SK-N-SH treated with all-trans-retinoic acid at 6 μM for 48 hours (cell line): ENCODE data around the gene APMAP.
A peak's percentile ranks its signal among the peaks of the same experiment; 100 is the strongest.

ENCODE experiments used
- ATAC-seq: fragments of 200-7000 bp; cut with Tn5 transposase; 3 replicates; pipeline ENCODE4 v1.9.1; 2020; ENCODE audit warnings: mild to moderate bottlenecking, moderate library complexity
- ARNTL ChIP-seq: fragments of 450-650 bp; formaldehyde crosslinking; IDR thresholded peaks from 2 replicates; pipeline ENCODE4 v1.5.0; 2020; ENCODE audit warnings: low read depth, mild to moderate bottlenecking, moderate library complexity, borderline replicate concordance
- BACH2 ChIP-seq: fragments of 250-450 bp; sonication (Bioruptor Pico); IDR thresholded peaks from 2 replicates; pipeline ENCODE4 v1.9.0; 2021; ENCODE audit warnings: mild to moderate bottlenecking, borderline replicate concordance
- CSDC2 ChIP-seq: fragments of 250-450 bp; sonication (Bioruptor Pico); IDR thresholded peaks from 2 replicates; pipeline ENCODE4 v1.5.0; 2020; ENCODE audit warnings: mild to moderate bottlenecking, moderate library complexity
- GLIS3 ChIP-seq: fragments of 250-450 bp; sonication (Bioruptor Pico); IDR thresholded peaks from 2 replicates; pipeline ENCODE4 v1.5.0; 2020; ENCODE audit warnings: mild to moderate bottlenecking, moderate library complexity
- ISL1 ChIP-seq: fragments of 250-450 bp; sonication (Bioruptor Pico); IDR thresholded peaks from 2 replicates; pipeline ENCODE4 v2.1.2; 2022; ENCODE audit warnings: mild to moderate bottlenecking, moderate library complexity
- OSR1 ChIP-seq: fragments of 250-450 bp; sonication (Bioruptor Pico); IDR thresholded peaks from 2 replicates; pipeline ENCODE4 v1.8.0; 2022; ENCODE audit warnings: moderate library complexity, mild to moderate bottlenecking, inconsistent platforms
- RARB ChIP-seq: fragments of 250-450 bp; sonication (Bioruptor Pico); IDR thresholded peaks from 2 replicates; pipeline ENCODE4 v1.8.0; 2021; ENCODE audit warnings: mild to moderate bottlenecking, moderate library complexity
- SNAI2 ChIP-seq: fragments of 250-450 bp; sonication (Bioruptor Pico); IDR thresholded peaks from 2 replicates; pipeline ENCODE4 v1.5.0; 2020; ENCODE audit warnings: mild to moderate bottlenecking, moderate library complexity
- TOX ChIP-seq: fragments of 250-450 bp; sonication (Bioruptor Pico); IDR thresholded peaks from 2 replicates; pipeline ENCODE4 v1.8.0; 2021; ENCODE audit warnings: mild to moderate bottlenecking, moderate library complexity, borderline replicate concordance
- ZC3H10 ChIP-seq: fragments of 250-450 bp; sonication (Bioruptor Pico); IDR thresholded peaks from 2 replicates; pipeline ENCODE4 v1.5.1; 2021; ENCODE audit warnings: mild to moderate bottlenecking, moderate library complexity
- ZFP30 ChIP-seq: fragments of 450-650 bp; formaldehyde crosslinking; IDR thresholded peaks from 2 replicates; pipeline ENCODE4 v1.5.0; 2022; ENCODE audit warnings: mild to moderate bottlenecking, moderate library complexity
- ZNF565 ChIP-seq: fragments of 450-650 bp; formaldehyde crosslinking; conservative IDR thresholded peaks from 2 replicates; pipeline ENCODE4 v1.5.0; 2020; ENCODE audit warnings: low read depth, mild to moderate bottlenecking, moderate library complexity
- ZNF70 ChIP-seq: fragments of 450-650 bp; formaldehyde crosslinking; IDR thresholded peaks from 2 replicates; pipeline ENCODE4 v1.5.0; 2020; ENCODE audit warnings: mild to moderate bottlenecking, moderate library complexity
- TF ChIP-seq, protein P1 (sequence below): fragments of 250-450 bp; sonication (Bioruptor Pico); IDR thresholded peaks from 2 replicates; pipeline ENCODE4 v1.8.0; 2021; ENCODE audit warnings: low read depth, mild to moderate bottlenecking, moderate library complexity, borderline replicate concordance
- TF ChIP-seq, protein P2 (sequence below): fragments of 250-450 bp; sonication (Bioruptor Pico); IDR thresholded peaks from 2 replicates; pipeline ENCODE4 v1.5.1; 2021; ENCODE audit warnings: mild to moderate bottlenecking, moderate library complexity
- TF ChIP-seq, protein P3 (sequence below): fragments of 250-450 bp; sonication (Bioruptor Pico); IDR thresholded peaks from 2 replicates; pipeline ENCODE4 v1.5.0; 2020; ENCODE audit warnings: mild to moderate bottlenecking, moderate library complexity

The APMAP gene

DNA sequence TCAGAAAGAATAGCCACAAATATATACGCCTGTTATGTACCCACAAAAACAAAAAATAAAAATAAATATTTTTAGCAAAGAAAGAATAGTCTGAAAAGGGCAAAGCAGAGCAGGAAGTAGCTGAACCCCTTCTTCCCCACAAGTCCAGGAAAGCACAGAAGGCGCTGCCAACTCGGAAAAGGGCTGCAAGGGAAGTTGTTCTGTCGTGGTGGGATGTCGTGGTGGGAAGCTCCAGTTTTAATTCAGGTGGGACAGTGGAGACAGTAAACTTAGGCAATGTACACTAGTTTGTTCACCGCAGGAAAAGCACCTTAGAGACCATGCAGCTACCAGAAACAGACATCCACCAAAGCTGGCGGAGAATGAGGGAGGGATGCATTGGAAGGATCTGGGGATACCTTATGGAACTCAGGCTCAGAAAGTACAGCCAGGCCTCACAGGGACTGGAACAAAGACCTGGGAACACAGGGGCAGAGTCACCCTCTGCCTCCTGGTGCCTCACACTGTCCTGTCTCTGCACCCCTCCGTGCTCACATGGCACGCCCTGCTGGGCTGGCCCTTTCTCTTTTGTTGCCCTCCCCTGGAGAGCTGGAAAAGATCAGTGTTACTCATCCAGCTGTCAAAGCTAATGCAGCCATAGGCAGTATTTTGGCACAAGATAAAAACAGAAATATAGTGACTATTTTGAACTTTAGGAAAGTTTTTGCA, 3.3 kb upstream of the APMAP start (continued):
- TF ChIP-seq ZNF565 (CRISPR knock-in tag) = no peak
- TF ChIP-seq, all 23 proteins: peak for 0

DNA sequence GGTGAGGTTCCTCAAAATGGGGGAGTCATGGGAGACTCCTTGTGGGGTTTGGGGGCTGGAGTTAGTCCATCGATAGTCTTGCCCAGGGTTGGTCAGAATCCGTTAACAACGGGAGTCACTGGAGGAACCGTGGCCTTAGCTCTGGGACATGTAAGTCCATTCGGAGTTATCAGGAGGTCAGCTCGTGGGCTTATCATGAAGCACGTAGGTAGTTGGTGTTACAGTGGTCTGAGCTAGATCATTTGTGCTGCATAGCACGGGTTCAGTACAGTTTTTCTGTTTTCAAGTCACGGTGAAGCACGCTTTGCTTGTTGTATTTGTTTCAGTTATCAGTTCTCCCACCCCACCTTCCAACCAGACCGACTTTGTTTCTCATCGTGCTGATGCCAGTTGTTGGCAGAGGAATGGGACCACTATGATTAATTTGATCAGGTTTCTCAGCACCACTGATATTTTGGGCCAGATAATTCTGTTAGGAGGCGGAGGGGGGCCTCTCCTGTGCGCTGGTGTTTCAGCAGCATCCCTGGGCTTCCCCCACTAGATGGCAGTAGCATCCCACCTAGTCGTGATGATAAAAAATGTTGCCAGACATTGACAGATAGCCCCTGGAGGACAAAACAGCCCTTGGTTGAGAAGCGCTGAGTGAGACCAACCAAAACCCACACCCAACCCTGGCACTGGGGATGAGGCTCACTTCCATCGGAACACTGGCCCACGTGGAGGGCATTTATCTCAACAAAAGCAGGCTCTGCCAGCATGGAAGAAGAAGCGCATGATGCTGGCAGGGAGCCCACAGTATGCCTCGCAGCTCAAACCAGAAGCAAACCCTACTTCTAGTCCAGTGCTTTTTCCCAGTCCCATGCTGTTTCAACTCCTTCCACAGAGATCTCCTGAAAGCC, 2.2 kb upstream of the APMAP start:
- no peak for TF ChIP-seq SNAI2
- TF ChIP-seq, protein P1, sequence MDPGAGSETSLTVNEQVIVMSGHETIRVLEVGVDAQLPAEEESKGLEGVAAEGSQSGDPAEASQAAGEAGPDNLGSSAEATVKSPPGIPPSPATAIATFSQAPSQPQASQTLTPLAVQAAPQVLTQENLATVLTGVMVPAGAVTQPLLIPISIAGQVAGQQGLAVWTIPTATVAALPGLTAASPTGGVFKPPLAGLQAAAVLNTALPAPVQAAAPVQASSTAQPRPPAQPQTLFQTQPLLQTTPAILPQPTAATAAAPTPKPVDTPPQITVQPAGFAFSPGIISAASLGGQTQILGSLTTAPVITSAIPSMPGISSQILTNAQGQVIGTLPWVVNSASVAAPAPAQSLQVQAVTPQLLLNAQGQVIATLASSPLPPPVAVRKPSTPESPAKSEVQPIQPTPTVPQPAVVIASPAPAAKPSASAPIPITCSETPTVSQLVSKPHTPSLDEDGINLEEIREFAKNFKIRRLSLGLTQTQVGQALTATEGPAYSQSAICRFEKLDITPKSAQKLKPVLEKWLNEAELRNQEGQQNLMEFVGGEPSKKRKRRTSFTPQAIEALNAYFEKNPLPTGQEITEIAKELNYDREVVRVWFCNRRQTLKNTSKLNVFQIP = no peak
- no peak for TF ChIP-seq TOX (CRISPR knock-in tag)
- TF ChIP-seq, protein P2, sequence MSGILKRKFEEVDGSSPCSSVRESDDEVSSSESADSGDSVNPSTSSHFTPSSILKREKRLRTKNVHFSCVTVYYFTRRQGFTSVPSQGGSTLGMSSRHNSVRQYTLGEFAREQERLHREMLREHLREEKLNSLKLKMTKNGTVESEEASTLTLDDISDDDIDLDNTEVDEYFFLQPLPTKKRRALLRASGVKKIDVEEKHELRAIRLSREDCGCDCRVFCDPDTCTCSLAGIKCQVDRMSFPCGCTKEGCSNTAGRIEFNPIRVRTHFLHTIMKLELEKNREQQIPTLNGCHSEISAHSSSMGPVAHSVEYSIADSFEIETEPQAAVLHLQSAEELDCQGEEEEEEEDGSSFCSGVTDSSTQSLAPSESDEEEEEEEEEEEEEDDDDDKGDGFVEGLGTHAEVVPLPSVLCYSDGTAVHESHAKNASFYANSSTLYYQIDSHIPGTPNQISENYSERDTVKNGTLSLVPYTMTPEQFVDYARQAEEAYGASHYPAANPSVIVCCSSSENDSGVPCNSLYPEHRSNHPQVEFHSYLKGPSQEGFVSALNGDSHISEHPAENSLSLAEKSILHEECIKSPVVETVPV = no peak
- TF ChIP-seq GLIS3 (CRISPR knock-in tag) = no peak
- peak; percentile 49 for ATAC-seq

DNA sequence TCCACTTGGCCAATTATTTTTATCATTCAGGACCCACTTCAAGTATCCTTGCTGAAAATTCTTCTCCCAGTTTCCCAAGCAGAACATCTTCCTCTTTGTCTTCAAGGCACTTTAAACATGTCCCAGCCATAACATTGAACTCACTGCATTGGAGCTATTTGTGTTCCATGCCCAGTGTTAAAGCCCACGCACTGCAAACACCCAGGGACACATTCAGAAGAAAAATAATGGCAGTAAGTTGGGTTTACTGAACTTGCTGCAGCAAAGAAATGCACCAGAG, 1.6 kb upstream of the APMAP start:
- TF ChIP-seq ARNTL (CRISPR knock-in tag) (no peak), ISL1 (CRISPR knock-in tag) (no peak), CSDC2 (CRISPR knock-in tag) (no peak), GLIS3 (CRISPR knock-in tag) (no peak), ZNF70 (CRISPR knock-in tag) (no peak), OSR1 (CRISPR knock-in tag) (no peak), ZFP30 (no peak), TOX (CRISPR knock-in tag) (no peak), ZNF565 (CRISPR knock-in tag) (no peak), BACH2 (CRISPR knock-in tag) (no peak)
- TF ChIP-seq, protein P2 = no peak

DNA sequence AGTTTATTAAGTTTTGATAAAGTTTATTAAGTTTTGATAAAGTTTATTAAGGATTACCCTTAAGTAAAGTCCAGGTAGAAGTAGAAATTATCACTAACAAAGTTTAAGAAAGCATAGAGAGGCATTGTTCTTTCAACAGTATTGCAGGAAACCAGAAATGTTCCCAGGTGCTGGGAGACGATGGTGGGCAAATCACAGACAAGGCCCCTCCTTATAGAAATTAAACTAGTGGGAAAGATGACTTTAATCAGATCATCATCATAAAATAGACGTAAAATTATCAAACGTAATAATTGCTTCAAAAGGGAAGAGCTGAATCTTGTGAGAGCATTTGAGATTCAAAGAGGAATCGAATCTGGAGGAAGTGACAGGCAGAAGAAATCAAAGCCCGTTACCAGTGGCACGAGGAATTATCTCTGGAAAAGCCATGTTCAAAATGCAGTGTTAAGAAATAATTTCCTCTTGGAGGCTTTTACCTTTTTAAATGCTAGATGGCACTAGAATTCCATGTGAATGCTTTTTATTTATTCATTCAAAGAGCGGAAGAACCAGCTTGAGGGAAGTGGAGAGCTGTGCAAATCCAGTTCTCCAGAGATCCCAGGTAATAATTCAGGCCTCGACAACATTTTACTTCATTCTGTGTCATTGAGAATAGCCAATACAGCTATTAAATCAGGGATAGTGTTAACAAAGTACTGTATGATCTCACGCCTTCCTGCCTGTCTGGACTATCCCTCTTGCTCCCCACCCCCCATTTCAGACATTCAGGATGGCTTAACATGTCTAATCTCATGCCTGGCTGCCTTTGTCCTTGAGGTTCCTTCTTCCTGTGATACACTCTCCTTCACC, 1.0 kb upstream of the APMAP start:
- TF ChIP-seq, protein P3, sequence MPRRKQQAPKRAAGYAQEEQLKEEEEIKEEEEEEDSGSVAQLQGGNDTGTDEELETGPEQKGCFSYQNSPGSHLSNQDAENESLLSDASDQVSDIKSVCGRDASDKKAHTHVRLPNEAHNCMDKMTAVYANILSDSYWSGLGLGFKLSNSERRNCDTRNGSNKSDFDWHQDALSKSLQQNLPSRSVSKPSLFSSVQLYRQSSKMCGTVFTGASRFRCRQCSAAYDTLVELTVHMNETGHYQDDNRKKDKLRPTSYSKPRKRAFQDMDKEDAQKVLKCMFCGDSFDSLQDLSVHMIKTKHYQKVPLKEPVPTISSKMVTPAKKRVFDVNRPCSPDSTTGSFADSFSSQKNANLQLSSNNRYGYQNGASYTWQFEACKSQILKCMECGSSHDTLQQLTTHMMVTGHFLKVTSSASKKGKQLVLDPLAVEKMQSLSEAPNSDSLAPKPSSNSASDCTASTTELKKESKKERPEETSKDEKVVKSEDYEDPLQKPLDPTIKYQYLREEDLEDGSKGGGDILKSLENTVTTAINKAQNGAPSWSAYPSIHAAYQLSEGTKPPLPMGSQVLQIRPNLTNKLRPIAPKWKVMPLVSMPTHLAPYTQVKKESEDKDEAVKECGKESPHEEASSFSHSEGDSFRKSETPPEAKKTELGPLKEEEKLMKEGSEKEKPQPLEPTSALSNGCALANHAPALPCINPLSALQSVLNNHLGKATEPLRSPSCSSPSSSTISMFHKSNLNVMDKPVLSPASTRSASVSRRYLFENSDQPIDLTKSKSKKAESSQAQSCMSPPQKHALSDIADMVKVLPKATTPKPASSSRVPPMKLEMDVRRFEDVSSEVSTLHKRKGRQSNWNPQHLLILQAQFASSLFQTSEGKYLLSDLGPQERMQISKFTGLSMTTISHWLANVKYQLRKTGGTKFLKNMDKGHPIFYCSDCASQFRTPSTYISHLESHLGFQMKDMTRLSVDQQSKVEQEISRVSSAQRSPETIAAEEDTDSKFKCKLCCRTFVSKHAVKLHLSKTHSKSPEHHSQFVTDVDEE = no peak
- no peak for ATAC-seq

More for the DNA sequence above, 1.6 kb upstream of the APMAP start:
- no peak for ATAC-seq

GRCh38 chr20:24991897-24992486, 559 bp downstream of the APMAP start:
- peak; percentile 53 for ATAC-seq
- TF ChIP-seq RARB (CRISPR knock-in tag) (no peak), SNAI2 (no peak), ZC3H10 (CRISPR knock-in tag) (no peak), CSDC2 (CRISPR knock-in tag) (no peak)
- TF ChIP-seq, protein P1 = no peak
